ENCODE results near the gene CCDC40.

DNA sequence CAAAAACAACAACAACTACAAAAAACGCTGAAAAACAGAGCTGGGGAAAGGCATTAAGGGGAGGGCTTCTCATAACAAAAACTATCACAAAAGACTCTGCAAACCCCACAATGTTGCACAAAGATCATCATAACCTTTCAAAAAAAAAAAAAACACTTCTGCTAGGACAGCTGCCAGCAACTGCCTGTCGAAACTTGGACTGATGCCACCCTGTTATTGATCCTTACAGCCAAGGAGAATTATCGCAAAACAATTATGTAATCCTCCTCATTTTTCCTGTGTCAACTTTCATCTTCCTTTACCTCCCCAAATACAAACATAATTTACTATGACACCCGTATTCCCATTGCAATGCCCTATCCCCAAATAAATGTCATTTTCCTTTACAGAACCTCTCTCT lies 9.3 kb downstream of the CCDC40 start:
- TF ChIP-seq EZH2phosphoT487 (IDR thresholded peaks at IDR 0.05; ENCODE audit: insufficient read depth, low read depth): no peak
- no peak for TF ChIP-seq EZH2 (IDR thresholded peaks at IDR 0.05; ENCODE audit: insufficient read depth, poor library complexity, severe bottlenecking)

All from GM23248 (cell line).